Mesendoderm (in vitro differentiated cells): Measurements from ENCODE around the gene HCFC1R1.

ENCODE experiments used
- DNase-seq: peaks from one replicate; pipeline ENCODE4 v3.0.0; 2013
- H2AK5ac ChIP-seq: 2 replicates; pipeline ENCODE4 v1.6.1; 2013; ENCODE audit warnings: low read length, inconsistent platforms
- H2BK120ac ChIP-seq: 2 replicates; pipeline ENCODE4 v1.6.1; 2013; ENCODE audit warnings: low read depth, mild to moderate bottlenecking, low read length, moderate library complexity, mixed read lengths
- H2BK15ac ChIP-seq: replicated peaks from 2 replicates; pipeline ENCODE4 v1.6.1; 2013; ENCODE audit warnings: low read depth, mild to moderate bottlenecking, moderate library complexity
- H2BK5ac ChIP-seq: 2 replicates; pipeline ENCODE4 v1.6.1; 2013; ENCODE audit warnings: low read length, inconsistent platforms
- H3K18ac ChIP-seq: 2 replicates; pipeline ENCODE4 v1.6.1; 2013; ENCODE audit warnings: mild to moderate bottlenecking, low read length, mixed read lengths
- H3K23ac ChIP-seq: one replicate; pipeline ENCODE4 v1.6.1; 2013; ENCODE audit warnings: low read length
- H3K27ac ChIP-seq: 2 replicates; pipeline ENCODE4 v1.5.1; 2013; ENCODE audit warnings: low read depth, mild to moderate bottlenecking, inconsistent platforms, low read length, moderate library complexity
- H3K27me3 ChIP-seq: 2 replicates; pipeline ENCODE4 v1.6.1; 2013; ENCODE audit warnings: low read length, control low read depth, mild to moderate bottlenecking, inconsistent platforms; ENCODE audit not compliant: insufficient read depth, poor library complexity
- H3K36me3 ChIP-seq: 2 replicates; pipeline ENCODE4 v1.6.1; 2013; ENCODE audit warnings: low read length, inconsistent platforms; ENCODE audit not compliant: control insufficient read depth, insufficient read depth
- H3K4ac ChIP-seq: one replicate; pipeline ENCODE4 v1.6.1; 2013; ENCODE audit warnings: low read depth, mild to moderate bottlenecking, low read length, moderate library complexity
- H3K4me1 ChIP-seq: 2 replicates; pipeline ENCODE4 v1.6.1; 2013; ENCODE audit warnings: low read depth, low read length, inconsistent platforms; ENCODE audit not compliant: control insufficient read depth
- H3K4me2 ChIP-seq: 2 replicates; pipeline ENCODE4 v1.6.1; 2013; ENCODE audit warnings: low read length
- H3K4me3 ChIP-seq: 2 replicates; pipeline ENCODE4 v1.5.1; 2013; ENCODE audit warnings: mild to moderate bottlenecking, low read length
- H3K56ac ChIP-seq: one replicate; pipeline ENCODE4 v1.6.1; 2013; ENCODE audit warnings: low read length
- H3K79me1 ChIP-seq: 2 replicates; pipeline ENCODE4 v1.6.1; 2013; ENCODE audit warnings: low read length, inconsistent platforms
- H3K79me2 ChIP-seq: 2 replicates; pipeline ENCODE4 v1.6.1; 2013; ENCODE audit warnings: mild to moderate bottlenecking, low read length; ENCODE audit not compliant: control insufficient read depth, insufficient read depth
- H3K9ac ChIP-seq: 2 replicates; pipeline ENCODE4 v1.6.1; 2013; ENCODE audit warnings: low read length, inconsistent platforms
- H4K5ac ChIP-seq: one replicate; pipeline ENCODE4 v1.6.1; 2013; ENCODE audit warnings: low read length
- H4K8ac ChIP-seq: one replicate; pipeline ENCODE4 v1.6.1; 2013; ENCODE audit warnings: low read depth, mild to moderate bottlenecking, control low read depth, low read length, moderate library complexity
- WGBS: extraction: QIAGEN DNeasy Blood & Tissue Kit; methylation state at CpG from one replicate; pipeline ENCODE4 v1.1.7; 2013; ENCODE audit warnings: low lambda C conversion rate, missing lambda C conversion rate; ENCODE audit not compliant: insufficient coverage; ENCODE audit errors: extremely low coverage; 5-methylcytosine and 5-hydroxymethylcytosine counted together

The HCFC1R1 gene

GRCh38 chr16:3012246-3012645, 11.5 kb downstream of the HCFC1R1 start:
- H3K36me3 ChIP-seq = peaks cover 2% of the 10 kb centered on the region
- H3K27ac ChIP-seq = no peak overlapping the region
- H2AK5ac ChIP-seq = no peak overlapping the region
- H3K56ac ChIP-seq = peak overlapping the region; percentile 58
- H4K8ac ChIP-seq = no peak overlapping the region
- H3K4ac ChIP-seq = no peak overlapping the region
- no peak overlapping the region for H4K5ac ChIP-seq
- no peak overlapping the region for H2BK120ac ChIP-seq
- peak overlapping the region; percentile 5 for H3K4me2 ChIP-seq
- peaks cover 3% of the 10 kb centered on the region for H3K79me1 ChIP-seq
- DNase-seq = peak; percentile 37
- no peak overlapping the region for H2BK15ac ChIP-seq
- H3K23ac ChIP-seq = no peak overlapping the region
- no peaks in the 10 kb centered on the region for H3K27me3 ChIP-seq
- no peak overlapping the region for H3K18ac ChIP-seq
- H3K79me2 ChIP-seq = peaks cover 13% of the 10 kb centered on the region
- no peak overlapping the region for H2BK5ac ChIP-seq
- H3K4me3 ChIP-seq = no peak overlapping the region
- no CpG with 5 or more reads among the region's 19 CpGs for WGBS
- no peak overlapping the region for H3K9ac ChIP-seq
- H3K4me1 ChIP-seq = peaks cover 12% of the 10 kb centered on the region

- Histone ChIP-seq H3K27me3 (no peaks in the 10 kb centered on the region), H3K4me3 (no peak overlapping the region), H3K4me2 (no peak overlapping the region), H2BK120ac (no peak overlapping the region), H2AK5ac (no peak overlapping the region), H3K79me1 (no peaks in the 10 kb centered on the region), H3K9ac (no peak overlapping the region), H3K56ac (peak overlapping the region; percentile 2), H4K5ac (no peak overlapping the region), H3K27ac (no peak overlapping the region), H3K18ac (no peak overlapping the region), H2BK15ac (no peak overlapping the region), H4K8ac (no peak overlapping the region), H3K4me1 (peaks cover 23% of the 10 kb centered on the region), H3K23ac (peak overlapping the region; percentile 85), H3K79me2 (no peaks in the 10 kb centered on the region), H3K36me3 (peaks cover 2% of the 10 kb centered on the region), H2BK5ac (no peak overlapping the region), H3K4ac (no peak overlapping the region)
- no CpG with 5 or more reads among the region's 8 CpGs for WGBS
- no peak for DNase-seq
Observed at GRCh38 chr16:3010510-3010909, 13.2 kb downstream of the HCFC1R1 start.

GRCh38 chr16:3009568-3010390, 14.0 kb downstream of the HCFC1R1 start:
- peak; percentile 97 for DNase-seq
- no peak overlapping the region for H3K23ac ChIP-seq
- peak overlapping the region; percentile 36 for H2BK120ac ChIP-seq
- no peak overlapping the region for H3K4me3 ChIP-seq
- H3K9ac ChIP-seq = peak overlapping the region; percentile 52
- H3K4ac ChIP-seq = peak overlapping the region; percentile 41
- no peak overlapping the region for H2AK5ac ChIP-seq
- peak overlapping the region; percentile 21 for H3K4me2 ChIP-seq
- H2BK5ac ChIP-seq = peak overlapping the region; percentile 35
- no peaks in the 10 kb centered on the region for H3K27me3 ChIP-seq
- peak overlapping the region; percentile 78 for H3K56ac ChIP-seq
- H3K18ac ChIP-seq = peak overlapping the region; percentile 81
- H4K5ac ChIP-seq = no peak overlapping the region
- no peak overlapping the region for H4K8ac ChIP-seq
- peaks cover 23% of the 10 kb centered on the region for H3K4me1 ChIP-seq
- no CpG with 5 or more reads among the region's 21 CpGs for WGBS
- no peak overlapping the region for H2BK15ac ChIP-seq
- no peaks in the 10 kb centered on the region for H3K79me1 ChIP-seq
- peaks cover under 1% of the 10 kb centered on the region for H3K36me3 ChIP-seq
- peak overlapping the region; percentile 85 for H3K27ac ChIP-seq
- H3K79me2 ChIP-seq = no peaks in the 10 kb centered on the region

GRCh38 chr16:3008690-3009037, 15.1 kb downstream of the HCFC1R1 start:
- Histone ChIP-seq H3K18ac (peak overlapping the region; percentile 19), H4K5ac (no peak overlapping the region), H2BK120ac (no peak overlapping the region), H3K79me2 (no peaks in the 10 kb centered on the region), H3K23ac (no peak overlapping the region), H4K8ac (no peak overlapping the region), H3K4me2 (no peak overlapping the region), H3K36me3 (no peaks in the 10 kb centered on the region), H3K27ac (peak overlapping the region; percentile 53), H3K79me1 (no peaks in the 10 kb centered on the region), H3K27me3 (no peaks in the 10 kb centered on the region), H3K9ac (peak overlapping the region; percentile 2), H3K4ac (no peak overlapping the region), H3K56ac (peak overlapping the region; percentile 78), H2AK5ac (peak overlapping the region; percentile 25), H2BK15ac (no peak overlapping the region), H3K4me1 (peaks cover 23% of the 10 kb centered on the region), H2BK5ac (peak overlapping the region; percentile 82), H3K4me3 (no peak overlapping the region)
- no peak for DNase-seq
- no CpG with 5 or more reads among the region's 4 CpGs for WGBS

GRCh38 chr16:3007957-3008689, 15.6 kb downstream of the HCFC1R1 start:
- H4K8ac ChIP-seq = no peak overlapping the region
- H4K5ac ChIP-seq = no peak overlapping the region
- DNase-seq = peak; percentile 97
- peak overlapping the region; percentile 86 for H2AK5ac ChIP-seq
- H2BK5ac ChIP-seq = peak overlapping the region; percentile 95
- no peaks in the 10 kb centered on the region for H3K79me1 ChIP-seq
- H3K27me3 ChIP-seq = no peaks in the 10 kb centered on the region
- H3K36me3 ChIP-seq = no peaks in the 10 kb centered on the region
- H3K9ac ChIP-seq = peak overlapping the region; percentile 66
- peak overlapping the region; percentile 64 for H2BK120ac ChIP-seq
- H3K56ac ChIP-seq = peak overlapping the region; percentile 89
- H3K23ac ChIP-seq = peak overlapping the region; percentile 67
- H3K79me2 ChIP-seq = no peaks in the 10 kb centered on the region
- WGBS = no CpG with 5 or more reads among the region's 17 CpGs
- H3K27ac ChIP-seq = peak overlapping the region; percentile 78
- H3K4me3 ChIP-seq = no peak overlapping the region
- peak overlapping the region; percentile 68 for H3K4me2 ChIP-seq
- H3K4me1 ChIP-seq = peaks cover 23% of the 10 kb centered on the region
- H3K4ac ChIP-seq = peak overlapping the region; percentile 65
- no peak overlapping the region for H2BK15ac ChIP-seq
- H3K18ac ChIP-seq = peak overlapping the region; percentile 81
